GM12801 (cell line): Measurements from ENCODE around the gene HMCN2.

Experiments used
- CTCF ChIP-seq: IDR thresholded peaks from one replicate; pipeline ENCODE4 v1.5.1; 2011; ENCODE audit warnings: control low read depth; ENCODE audit not compliant: insufficient read length; ENCODE audit errors: extremely low read depth

HMCN2 gene

GRCh38 chr9:130461731-130462130 is 196.2 kb downstream of the HMCN2 start:
- no peak for TF ChIP-seq CTCF

GRCh38 chr9:130462685-130463540 is 197.4 kb downstream of the HMCN2 start:
- TF ChIP-seq CTCF, result no peak

- TF ChIP-seq CTCF, result no peak
Observed at GRCh38 chr9:130463763-130464745, 198.5 kb downstream of the HMCN2 start.

- TF ChIP-seq CTCF, result no peak
Observed at GRCh38 chr9:130465383-130466096, 200.0 kb downstream of the HMCN2 start.

- TF ChIP-seq CTCF, result no peak
Observed at GRCh38 chr9:130466537-130467217, 201.1 kb downstream of the HMCN2 start.

- no peak for TF ChIP-seq CTCF
Observed at GRCh38 chr9:130467316-130467715, 201.8 kb downstream of the HMCN2 start.
